ENCODE results near the gene ZNF296. TPM values are rescaled to one million over a fixed set of nuclear protein-coding genes. Genes with fewer than 3 reads are reported as not detected.
A peak's percentile ranks its signal among the peaks of the same experiment; 100 is the strongest.

ZNF296 gene
- total and polyA plus RNA-seq, 2 of the 13 experiments (the other 11 are each of a cell fraction or from before 2014, with no cell fraction given) = 0.26 to 0.62 TPM

- TF ChIP-seq ZNF318 (CRISPR knock-in tag; IDR thresholded peaks at IDR 0.05) (no peak), E2F1 (CRISPR knock-in tag; IDR thresholded peaks at IDR 0.05) (peak; percentile 76), NFYB (CRISPR knock-in tag; IDR thresholded peaks at IDR 0.05) (no peak; the same call in 1 of the 2 replicates), NCOA1 (CRISPR knock-in tag; IDR thresholded peaks at IDR 0.05) (no peak), SIX1 (CRISPR knock-in tag; IDR thresholded peaks at IDR 0.05; ENCODE audit: borderline replicate concordance) (no peak), ZNF136 (CRISPR knock-in tag; IDR thresholded peaks at IDR 0.05; ENCODE audit: low read depth) (0 out of 2 replicates have a peak, but pooled peaks have one; percentile 35), ZNF333 (CRISPR knock-in tag; IDR thresholded peaks at IDR 0.05; ENCODE audit: borderline replicate concordance) (0 out of 2 replicates have a peak, but pooled peaks have one; percentile 75), HCFC1 (IDR thresholded peaks at IDR 0.05; ENCODE audit: low read depth, low read length) (peak; percentile 39; the same call in 1 of the 2 replicates), MAZ (IDR thresholded peaks at IDR 0.05; ENCODE audit: borderline replicate concordance, low read depth, low read length) (peak; percentile 74), MAZ (CRISPR knock-in tag; IDR thresholded peaks at IDR 0.05; ENCODE audit: low read depth) (peak; percentile 62; the same call in 1 of the 2 replicates), ZNF569 (CRISPR knock-in tag; IDR thresholded peaks at IDR 0.05; ENCODE audit: borderline replicate concordance) (no peak), ATF3 (CRISPR knock-in tag; IDR thresholded peaks at IDR 0.05) (no peak)
- TF ChIP-seq, protein P1, sequence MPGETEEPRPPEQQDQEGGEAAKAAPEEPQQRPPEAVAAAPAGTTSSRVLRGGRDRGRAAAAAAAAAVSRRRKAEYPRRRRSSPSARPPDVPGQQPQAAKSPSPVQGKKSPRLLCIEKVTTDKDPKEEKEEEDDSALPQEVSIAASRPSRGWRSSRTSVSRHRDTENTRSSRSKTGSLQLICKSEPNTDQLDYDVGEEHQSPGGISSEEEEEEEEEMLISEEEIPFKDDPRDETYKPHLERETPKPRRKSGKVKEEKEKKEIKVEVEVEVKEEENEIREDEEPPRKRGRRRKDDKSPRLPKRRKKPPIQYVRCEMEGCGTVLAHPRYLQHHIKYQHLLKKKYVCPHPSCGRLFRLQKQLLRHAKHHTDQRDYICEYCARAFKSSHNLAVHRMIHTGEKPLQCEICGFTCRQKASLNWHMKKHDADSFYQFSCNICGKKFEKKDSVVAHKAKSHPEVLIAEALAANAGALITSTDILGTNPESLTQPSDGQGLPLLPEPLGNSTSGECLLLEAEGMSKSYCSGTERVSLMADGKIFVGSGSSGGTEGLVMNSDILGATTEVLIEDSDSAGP (CRISPR knock-in tag; IDR thresholded peaks at IDR 0.05; ENCODE audit: borderline replicate concordance) = peak; percentile 83; the same call in 1 of the 2 replicates
- TF ChIP-seq, protein P2, sequence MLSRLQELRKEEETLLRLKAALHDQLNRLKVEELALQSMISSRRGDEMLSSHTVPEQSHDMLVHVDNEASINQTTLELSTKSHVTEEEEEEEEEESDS (CRISPR knock-in tag; IDR thresholded peaks at IDR 0.05; ENCODE audit: borderline replicate concordance) = no peak
These were observed 37.1 kb downstream of the ZNF296 start, which contains the start of gene CLASRP (continued) for GRCh38 chr19:45038931-45039893.
